NCI-H446 (cell line): ENCODE data around the gene SEZ6.

Source experiments
- DNase-seq, 2 experiments: peaks; one replicate each; lab custom pipeline; 2025; lab: John Stamatoyannopoulos, UW

SEZ6 gene

DNA sequence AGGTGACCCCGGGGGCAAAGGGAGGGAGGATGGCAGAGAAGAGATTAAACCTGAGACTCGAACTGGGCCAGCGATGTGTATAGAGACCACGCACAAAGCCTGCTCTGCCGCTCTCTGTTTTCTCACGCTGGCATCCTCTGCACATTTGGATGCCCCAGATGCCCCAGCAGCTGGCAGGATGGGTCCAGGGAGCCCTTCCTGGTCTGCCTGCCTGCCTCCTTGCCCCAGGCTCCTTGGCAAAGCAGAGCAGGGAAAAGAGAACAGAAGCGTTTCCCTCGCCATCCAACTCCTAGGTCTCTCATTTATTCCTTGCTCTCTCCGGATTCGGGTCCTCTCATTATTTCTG, 31.9 kb upstream of the SEZ6 start:
- no peak for DNase-seq

DNA sequence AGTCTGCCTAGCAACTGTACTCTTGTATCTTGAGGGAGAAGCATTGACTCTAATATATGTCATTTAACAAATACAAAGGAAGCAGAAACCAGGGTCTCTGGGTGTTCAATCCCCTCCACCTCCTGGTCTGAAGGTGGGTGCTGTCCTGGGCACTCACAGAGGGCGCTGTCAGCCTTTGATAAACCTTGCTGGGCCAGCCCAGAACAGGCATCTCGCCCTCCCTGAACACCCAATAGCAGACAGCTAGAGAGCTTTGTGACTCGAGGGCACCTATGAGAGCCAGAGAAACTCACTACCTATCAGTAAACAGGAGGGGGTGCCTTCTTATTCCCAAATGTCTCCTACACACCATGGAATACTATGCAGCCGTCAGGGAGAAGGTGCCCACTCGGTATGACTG, 30.8 kb upstream of the SEZ6 start:
- no peak for DNase-seq

DNA sequence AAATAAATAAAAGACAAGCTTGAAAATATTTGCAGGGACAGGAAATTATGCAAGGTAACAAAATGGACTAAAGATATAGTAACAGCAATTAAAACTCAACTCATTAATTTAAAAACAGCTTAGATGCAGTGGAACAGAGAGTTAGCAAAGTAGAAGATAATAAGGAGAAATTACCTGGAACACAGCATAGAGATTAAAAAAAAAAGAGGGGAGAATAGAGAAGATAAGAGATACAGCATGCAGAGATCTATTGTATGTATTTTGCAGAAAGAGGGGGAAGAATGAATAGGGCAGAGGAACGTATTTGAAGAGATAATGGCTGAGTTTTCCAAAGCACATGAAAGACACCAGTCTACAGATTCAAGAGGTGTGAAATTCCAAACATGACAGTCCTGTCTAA, 28.7 kb upstream of the SEZ6 start:
- DNase-seq, result no peak

- no peak for DNase-seq
Measured at GRCh38 chr17:29032857-29033197, 27.0 kb upstream of the SEZ6 start.

DNA sequence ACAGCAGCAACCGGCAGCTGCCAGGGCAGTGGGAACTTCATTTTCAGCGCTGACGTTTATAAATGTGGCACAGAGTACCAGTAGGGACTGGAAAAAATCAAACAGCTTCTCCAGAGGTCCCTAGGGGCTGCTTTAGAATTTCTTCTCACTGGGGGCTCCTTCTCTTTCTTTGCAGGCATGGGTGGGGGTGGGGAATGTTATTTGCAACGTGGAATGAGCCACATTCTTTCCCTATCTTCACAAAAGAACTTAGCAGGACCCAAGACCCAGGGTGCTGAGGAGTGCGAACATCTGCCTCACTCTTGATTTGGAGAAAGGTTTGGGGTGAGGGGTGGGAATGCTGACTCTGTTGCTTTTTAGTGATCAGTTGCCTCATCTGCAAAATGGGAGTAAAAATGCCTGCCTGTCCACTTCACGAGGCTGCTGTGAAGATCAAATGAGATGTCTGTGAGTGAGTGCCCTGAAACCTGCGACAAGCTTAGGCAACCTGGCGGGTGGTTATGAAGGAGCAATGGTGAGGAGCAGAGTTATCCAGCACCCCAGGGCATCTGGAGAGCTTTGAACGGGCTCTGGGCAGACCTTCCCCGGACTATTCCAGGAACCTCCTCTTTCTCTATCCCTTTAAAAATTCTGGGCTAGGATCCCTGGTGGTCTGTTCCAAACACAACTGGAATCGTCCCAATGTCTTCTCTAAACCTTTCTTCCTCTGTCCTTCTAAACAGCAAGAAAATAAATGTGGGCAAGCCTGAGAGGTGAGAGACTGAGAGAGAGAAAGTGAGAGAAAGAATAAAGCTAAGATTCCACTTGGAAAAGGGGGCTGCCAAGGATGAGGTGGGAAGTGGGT, 26.4 kb upstream of the SEZ6 start:
- DNase-seq, result no peak

DNA sequence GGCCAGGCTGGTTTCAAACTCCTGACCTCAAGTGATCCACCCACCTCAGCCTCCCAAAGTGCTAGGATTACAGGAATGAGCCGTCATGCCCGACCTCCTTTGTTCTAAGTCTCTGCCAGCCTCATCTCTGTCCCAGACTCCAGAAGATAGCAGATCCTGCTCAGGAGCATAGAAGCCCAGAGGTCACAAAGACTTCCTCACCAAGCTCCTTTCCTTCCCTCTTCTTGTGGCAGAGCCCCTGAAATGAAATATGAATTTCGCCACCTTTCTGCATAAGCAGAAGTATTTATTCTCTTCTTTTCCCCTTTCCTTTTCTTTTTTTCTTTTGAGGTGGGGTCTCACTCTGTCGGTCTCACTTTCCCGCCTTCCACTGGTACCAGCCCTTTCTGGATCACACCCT, 25.7 kb upstream of the SEZ6 start:
- no peak for DNase-seq

DNA sequence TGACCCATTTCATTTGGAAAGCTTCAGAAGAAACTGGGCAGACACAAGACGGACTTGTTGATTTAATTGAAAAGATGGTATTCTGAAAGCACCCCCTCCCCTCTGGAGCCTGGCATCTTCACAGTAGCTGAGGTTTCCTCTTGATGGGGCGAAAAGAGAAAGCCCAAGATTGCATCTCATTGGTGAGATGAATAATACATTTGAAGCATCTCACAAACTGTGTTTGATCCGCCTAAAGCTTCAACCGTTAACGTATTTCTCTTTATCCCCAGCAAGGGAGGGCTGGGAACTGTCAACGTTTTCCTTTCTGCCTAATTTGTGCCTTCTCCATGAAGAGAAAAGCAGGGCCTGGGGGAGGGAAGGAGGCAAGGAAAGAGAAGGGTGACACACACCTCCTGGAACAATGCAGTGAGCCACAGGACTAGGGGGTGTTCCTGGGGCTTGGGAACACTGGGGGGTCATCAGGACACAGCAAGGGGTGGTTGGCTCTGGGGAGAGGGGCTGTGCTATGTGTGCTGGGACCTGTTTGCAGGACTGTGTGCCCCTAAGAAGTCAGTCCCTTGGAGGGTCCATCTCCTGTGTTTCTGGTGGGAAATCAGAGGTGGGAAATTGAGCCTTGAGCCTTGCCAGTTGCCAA, 18.6 kb upstream of the SEZ6 start:
- DNase-seq, result no peak

DNA sequence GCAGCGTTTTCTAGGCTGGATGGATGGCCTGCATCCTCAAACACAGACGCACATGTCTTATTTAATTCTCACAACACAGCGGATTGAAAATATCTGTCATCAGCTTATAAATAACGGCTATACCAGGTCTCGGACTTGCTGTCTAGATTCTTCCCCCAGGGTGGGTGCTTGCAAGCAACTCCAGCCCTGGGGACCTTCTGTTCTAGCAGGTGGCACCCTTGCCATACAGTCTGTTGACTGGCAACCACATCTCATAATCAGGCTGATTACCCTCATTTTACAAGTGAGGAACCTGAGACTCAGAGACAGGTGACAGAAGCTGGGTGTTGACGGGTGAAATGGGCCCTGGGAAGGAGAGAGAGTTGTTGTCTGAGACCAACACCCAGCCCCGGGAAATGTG, 16.2 kb upstream of the SEZ6 start:
- no peak for DNase-seq

DNA sequence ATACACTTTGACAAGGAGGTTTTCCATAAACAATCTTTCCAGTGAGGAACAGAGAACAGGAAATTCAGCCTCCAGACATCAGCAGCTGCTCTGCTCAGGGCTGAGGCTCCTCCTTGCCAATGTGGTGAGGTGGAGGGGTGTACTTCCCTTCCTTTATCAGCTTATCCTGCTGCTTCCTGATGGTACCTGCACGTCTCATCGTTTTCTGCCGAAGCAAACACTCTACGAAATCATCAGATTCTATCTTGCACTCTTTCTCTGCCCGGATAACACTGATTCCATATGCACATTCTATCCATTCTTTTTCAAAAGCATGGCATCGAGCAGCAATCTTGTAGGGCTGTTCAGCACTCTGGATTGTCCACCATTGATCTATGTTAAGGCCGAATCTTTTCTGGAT, 15.4 kb upstream of the SEZ6 start:
- no peak for DNase-seq

- DNase-seq, result no peak
Measured at GRCh38 chr17:29020576-29020975, 14.7 kb upstream of the SEZ6 start.

GRCh38 chr17:29019475-29020181, 13.8 kb upstream of the SEZ6 start:
- no peak for DNase-seq

GRCh38 chr17:29018788-29019474, 13.1 kb upstream of the SEZ6 start:
- no peak for DNase-seq

DNA sequence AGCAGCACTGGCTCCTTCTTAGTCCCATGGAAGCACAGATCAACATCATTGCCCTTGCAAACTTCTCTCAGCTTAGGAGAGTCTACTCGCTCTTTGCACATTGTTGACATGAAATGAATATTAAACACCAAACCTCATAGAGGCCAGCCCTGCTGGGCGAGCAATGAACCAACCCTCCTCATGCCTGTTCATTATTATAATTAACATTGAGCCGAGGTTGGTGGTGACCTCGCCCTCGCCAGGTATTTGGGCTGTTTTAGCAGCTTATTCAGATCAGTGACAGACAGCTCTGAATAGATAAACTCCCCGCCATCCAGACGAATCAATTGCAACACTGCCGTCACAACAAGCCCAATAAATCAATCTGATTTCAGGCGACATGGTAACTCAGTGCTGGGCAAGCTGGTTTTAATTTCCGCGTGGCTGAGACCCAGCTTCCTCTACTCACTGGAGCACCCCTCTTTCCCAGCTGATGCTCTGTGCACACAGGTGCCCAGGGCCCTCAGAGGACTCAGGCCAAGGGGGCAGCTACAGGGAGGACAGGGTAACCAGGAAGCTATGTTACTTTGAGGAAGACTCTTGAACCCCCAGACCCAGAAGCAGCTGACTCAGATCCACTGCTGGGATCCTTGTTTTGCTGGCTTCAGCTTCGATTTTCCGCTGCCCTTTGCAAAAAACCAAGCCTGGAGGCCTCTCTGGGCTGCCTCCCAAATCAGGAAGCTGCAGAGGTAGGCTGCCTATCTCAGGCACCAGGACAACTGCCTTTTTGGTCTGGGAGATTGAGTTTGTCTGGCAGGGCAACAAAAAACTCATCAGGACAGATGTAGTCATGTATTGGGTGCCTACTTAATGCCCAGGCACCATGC, 10.7 kb upstream of the SEZ6 start:
- no peak for DNase-seq

DNA sequence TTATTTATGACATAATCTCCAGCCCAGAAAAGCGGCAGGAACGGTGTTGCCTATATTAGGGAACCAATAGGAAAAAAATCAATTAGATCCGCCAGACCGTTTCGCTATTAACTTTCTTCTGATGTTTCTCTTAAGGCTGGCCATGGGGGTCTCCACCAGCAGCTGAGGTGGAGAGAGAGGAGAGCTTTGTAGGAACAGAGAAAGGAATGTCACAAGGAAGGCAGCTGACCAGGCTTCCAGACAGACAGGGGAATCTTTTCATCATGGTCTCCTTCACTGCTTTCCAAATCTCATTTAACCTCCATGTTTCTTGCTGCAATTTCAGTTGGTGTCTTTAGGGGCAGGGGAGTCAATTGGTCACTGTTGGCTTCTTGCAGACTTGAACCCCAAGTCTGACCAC, 8.9 kb upstream of the SEZ6 start:
- no peak for DNase-seq

DNA sequence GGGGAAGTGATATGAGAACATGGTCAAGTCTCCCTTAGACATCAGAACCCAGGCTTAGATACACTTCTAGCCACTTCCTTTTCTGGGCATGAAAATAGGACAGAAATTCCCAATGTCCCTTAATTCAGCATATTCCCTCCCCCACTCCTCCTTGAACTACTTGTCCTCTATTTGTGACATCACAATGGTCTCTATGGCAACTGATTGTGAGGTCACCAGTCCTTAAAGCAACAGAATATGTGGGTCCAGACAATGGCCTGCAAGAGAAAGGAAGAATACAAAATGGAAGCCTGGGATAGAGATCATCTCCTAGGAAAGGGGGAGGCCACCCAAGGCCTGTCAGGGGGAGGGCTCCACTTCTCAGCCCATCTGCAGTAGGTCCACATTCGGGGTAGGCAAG, 6.7 kb upstream of the SEZ6 start:
- no peak for DNase-seq

DNA sequence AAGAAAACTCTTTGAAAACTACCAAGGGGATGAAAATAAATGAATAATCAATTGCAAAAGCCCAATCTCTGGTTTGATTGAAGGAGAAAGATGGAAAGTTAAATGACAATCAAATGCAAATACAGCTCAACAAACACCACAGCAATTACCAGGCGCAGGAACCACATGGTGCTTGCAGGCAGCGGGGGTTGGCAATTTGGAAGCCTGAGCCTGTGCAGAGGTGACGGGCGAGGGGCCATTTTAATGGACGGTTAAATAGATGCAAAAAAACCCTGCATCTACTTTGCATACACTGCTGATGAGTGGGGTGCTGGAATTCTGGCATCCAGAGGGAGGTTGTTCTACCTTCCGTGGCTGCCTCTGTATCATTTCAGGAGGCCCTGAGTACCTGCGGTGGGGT, 4.8 kb upstream of the SEZ6 start:
- DNase-seq, result no peak

DNA sequence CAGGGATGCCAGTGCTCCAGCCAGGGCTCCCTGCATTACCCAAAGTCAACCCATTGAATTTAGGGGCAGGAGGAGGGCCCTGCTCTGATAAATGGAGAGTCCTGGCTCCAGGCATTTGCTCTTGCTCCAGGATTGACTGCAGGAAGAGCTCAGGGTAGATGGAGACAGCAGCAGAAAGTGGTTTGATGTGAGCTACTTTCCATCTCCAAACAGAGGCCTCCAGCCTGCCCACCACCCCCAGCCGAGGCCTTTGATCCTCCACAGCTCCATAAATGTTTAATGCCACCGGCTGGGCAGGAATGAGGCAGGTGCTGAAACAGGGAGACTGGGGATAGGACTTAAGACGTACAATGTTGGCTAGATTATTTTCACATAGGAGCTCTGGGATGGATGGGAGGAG, 4.3 kb upstream of the SEZ6 start:
- DNase-seq, result no peak

DNA sequence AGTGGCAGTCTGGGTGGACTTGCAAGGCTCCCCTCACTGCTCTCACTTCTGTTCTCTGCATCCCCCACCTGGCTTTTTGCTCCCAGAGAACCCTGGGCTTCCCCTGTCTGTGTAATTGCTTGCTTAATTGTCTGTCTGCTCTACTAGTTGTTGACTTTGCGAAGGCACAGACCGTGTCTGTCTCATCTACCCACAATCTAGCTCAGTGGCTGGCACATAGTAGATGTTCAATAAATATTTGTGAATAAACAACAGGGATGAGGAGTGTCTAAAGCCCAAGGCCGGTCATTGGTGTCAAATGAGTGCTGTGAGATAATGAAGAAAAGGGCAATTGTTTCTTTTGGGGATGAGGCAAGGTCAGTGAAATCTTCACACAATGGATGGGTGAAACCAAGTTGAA, 2.8 kb upstream of the SEZ6 start:
- DNase-seq, result no peak

- DNase-seq, result peak in 1 of 2 experiments; percentile 39
Measured at GRCh38 chr17:29007860-29008455, 2.1 kb upstream of the SEZ6 start.

GRCh38 chr17:29007456-29007855, 1.6 kb upstream of the SEZ6 start:
- peak in 1 of 2 experiments; percentile 38 for DNase-seq

GRCh38 chr17:29004081-29004692, 1.6 kb downstream of the SEZ6 start:
- DNase-seq, result no peak
